Limb (tissue), 2 donors: ENCODE results near the gene FOXF1.

Experiments
- DNase-seq, 2 donors: peaks; one replicate each; pipeline ENCODE4 v3.0.0-alpha.2; 2016; ENCODE audit errors: extremely low spot score in 2 of 2

FOXF1 gene

DNA sequence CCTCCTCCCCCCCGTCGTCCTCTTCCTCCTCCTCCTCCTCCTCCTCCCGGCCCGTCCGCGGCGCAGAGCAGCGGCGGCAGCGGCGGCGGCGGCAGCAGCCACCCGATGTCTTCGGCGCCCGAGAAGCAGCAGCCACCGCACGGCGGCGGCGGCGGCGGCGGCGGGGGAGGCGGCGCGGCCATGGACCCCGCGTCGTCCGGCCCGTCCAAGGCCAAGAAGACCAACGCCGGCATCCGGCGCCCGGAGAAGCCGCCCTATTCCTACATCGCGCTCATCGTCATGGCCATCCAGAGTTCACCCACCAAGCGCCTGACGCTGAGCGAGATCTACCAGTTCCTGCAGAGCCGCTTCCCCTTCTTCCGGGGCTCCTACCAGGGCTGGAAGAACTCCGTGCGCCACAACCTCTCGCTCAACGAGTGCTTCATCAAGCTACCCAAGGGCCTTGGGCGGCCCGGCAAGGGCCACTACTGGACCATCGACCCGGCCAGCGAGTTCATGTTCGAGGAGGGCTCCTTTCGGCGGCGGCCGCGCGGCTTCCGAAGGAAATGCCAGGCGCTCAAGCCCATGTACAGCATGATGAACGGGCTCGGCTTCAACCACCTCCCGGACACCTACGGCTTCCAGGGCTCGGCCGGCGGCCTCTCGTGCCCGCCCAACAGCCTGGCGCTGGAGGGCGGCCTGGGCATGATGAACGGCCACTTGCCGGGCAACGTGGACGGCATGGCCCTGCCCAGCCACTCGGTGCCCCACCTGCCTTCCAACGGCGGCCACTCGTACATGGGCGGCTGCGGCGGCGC is at the start of gene FOXF1:
Gene FOXF1, plus strand, starts transcription at position 63 of the 797 bp plus-strand sequence. Its CDS starts 43 bp downstream, at position 106.
- peak in 1 of 2 donors; percentile 61 for DNase-seq

DNA sequence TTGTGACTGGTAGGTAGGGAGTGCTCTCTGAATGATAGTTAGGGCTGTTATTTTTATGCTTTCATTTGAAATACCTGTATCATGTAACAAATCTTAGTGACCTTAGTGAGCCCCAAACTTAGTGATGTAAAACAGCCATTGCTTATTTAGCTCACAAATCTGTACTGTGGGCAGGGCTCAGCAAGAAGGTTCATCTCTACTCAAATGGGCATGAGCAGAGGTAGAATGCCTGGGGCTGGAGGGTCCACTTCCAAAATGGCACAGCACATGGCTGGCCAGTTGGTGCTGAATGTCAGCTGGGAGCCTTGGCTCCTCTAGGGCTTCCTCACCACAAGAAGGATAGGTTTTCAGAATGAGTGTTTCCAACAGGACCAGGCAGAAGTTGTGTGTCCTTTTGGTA is 49.3 kb upstream of the FOXF1 start:
- no peak for DNase-seq

DNA sequence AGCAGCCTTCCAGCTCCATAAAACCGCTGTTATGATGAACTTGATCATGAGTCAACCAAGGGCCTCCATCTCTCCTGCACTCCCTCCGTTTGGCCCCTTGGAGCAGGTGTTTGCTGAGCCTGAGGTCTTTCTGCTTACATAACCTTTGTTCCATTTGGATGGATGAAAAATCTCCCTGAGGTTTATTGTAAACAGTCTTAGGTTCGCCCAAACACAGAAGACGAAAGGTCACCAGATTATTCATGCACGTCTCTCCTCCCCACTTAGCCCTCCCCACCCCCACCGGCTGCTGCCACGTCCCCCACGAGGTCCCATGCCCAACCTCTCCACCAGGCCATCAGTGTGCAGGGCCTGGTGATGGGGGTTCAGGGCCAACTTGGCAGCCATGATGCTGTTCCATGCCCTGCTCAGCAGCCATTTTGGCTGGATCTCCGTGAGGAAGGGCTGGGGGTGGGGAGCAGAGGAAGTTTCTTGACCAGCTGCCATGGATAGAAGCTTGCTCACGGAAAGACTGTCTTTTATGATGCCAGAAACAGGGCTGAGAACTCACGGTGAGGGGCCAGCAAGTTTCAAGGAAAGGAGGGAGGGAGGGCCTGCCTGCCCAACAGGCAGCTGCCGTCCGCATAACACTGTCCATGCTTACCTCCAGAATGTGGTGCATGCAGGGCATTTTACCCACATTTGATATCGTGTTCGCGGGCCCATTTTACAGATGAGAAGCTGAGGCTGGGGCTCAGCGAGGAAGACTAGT is 47.8 kb upstream of the FOXF1 start:
- no peak for DNase-seq

DNA sequence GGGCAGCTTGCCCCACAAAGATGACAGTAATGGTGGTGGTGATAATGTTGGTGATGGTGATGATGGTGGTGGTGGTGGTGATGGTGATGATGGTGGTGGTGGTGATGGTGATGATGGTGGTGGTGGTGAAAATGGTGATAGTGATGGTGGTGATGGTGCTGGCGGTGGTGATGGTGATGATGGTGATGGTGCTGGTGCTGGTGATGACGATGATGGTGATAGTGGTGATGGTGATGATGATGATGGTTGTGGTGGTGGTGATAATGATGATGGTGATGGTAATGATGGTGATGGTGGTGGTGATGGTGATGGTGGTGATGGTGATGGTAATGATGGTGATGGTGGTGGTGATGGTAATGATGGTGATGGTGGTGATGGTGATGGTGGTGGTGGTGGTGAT is 46.3 kb upstream of the FOXF1 start:
- no peak for DNase-seq

DNA sequence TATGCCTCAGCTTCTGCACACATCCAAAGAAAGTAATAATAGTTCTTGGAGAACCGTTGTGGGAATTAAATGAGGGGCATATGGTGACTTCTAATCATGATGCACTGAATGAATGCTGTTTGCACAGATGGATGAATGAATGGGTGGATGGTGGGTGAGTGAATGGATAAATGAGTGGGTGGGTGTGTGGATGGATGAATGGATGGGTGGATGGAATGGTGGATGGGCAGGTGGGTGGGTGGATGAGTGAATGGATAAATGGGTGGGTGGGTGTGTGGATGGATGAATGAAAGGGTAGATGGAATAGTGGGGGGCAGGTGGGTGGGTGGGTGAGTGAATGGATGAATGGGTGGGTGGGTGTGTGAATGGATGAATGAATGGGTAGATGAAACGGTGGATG is 44.9 kb upstream of the FOXF1 start:
- no peak for DNase-seq

DNA sequence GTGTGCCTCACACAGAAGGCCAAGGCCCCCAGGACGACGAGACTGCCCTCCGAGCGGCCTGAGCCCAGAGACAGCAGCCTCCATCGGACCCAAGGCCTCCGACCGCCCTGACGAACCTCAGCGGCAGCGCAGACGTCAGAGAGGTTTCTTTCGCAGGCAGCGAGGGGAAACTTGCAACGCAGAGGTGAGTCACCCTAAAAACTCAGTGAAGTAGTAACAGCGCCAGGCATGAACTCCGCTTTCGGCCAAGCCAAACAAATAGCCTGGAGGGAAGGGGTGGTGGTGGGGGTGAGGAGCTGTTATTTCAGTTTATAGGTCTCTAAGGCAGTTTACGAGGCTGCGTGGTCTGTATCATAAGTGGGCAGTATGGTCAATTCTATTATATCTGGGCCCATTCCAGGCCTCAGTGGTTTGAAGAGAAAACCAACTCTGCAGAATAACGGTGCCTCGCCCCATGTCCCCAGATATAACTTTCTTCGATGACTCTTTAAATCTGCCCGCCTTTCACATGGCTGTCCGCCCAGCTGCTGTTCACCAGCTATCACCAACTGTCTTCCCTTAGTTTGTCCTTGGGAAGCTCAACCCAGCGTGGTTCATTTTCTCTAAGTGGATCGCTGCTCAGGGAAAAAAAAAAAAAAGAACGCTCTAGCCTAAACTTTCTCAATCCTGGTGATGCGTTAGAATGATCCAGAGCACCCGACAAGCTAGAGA is 43.5 kb upstream of the FOXF1 start:
- DNase-seq = no peak

DNA sequence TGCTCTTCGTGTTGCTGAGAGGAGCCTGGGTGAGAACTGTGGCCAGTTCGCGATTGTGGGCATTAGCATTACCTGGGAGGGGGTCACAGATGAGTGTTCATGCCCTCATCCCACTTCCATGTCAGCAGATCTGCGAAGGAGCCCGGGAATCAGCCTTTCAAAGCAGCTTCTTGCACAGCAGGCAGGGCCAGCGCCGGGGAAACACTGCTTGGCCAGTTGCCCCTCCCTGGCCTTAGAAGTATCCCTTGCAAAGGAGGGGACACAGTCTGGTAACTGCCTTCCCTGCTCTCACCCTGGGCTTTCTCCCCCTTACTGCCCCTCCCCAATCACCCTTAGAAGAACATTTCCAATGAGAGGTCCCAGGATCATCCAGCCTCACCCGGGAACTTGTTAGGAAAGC is 42.8 kb upstream of the FOXF1 start:
- no peak for DNase-seq

DNA sequence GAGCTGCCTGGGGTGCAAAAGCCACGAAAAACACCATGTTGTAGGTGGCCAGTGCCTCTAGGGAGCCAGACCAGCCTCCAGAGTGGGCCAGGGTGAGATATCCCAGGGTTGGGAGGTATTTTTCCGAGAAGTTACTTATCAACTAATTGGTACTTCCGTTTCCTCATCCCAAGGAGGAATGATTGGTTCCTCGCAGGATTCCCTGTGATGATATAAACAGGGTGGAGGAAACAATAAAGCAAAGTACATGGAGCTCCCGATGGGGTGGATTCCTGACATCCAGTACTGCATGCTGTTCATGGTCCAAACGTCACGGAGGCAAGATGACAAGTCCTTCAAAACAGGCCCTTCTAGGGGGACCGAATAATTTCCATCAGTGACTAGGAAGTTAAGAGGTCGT is 39.4 kb upstream of the FOXF1 start:
- DNase-seq = no peak

DNA sequence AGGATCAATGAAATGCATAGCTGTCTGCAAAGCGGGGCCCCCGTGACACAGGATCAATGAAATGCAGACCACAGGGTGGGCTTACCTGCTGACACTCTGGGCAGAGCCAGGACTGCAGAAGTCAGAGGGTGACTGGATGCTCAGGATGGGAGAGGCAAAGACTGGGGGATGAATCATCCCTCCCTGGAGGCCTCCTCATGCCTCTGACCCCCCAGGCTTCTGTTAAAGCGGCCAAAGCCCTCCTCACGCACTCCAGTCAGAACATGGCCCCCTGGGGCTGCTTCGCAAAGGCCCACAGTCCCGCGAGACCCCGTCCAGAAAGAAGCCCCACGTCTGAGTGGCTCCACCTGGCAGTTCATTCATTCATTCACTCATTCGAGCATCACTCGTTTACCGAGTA is 38.4 kb upstream of the FOXF1 start:
- DNase-seq = no peak

DNA sequence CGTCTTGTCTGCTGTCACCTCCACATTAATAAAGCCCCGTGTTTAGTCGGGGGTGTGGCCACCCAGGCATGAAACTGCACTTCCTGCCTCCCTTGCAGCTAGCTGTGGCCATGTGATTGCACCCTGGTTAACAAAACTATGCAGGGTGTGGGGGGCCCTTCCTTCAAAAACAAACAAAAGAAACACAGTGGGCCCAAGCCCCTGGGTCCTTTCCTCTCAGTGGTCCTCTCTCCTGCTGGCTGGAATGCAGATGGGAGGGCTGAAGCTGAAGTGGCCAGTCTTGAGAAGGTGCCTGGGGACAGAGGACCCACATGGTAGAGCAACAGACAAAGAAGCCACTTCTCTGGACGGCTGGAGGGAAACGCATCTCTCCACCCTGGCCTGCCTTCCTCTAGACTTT is 38.0 kb upstream of the FOXF1 start:
- DNase-seq = no peak

DNA sequence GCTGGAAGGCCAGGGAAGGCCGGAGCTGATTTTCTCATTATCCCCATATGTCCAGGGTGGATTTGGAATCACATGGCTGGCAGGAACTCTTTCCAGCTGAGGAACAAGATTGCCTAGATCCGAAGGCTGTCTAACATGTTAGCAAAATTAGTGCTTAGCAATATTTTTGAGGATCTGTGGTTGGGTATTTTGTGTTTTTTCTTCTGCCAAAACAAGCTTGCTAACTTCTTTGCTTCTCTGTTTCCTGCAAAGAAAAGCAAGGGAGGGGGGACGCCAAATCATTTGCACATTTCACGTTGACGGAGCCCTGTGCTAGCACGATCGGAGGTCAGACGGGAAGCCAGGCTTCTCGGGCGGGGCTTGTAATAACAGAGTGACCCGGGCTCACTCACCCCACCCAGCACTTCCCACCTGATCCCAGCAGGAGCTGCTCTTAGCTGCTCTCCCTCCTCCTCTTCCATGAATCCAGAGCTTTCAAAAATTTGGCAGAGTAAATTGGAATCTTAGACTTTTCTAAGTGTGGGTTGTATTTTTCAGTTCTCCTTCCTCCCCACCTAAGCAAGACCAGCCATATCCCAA is 33.3 kb upstream of the FOXF1 start:
- no peak for DNase-seq

DNA sequence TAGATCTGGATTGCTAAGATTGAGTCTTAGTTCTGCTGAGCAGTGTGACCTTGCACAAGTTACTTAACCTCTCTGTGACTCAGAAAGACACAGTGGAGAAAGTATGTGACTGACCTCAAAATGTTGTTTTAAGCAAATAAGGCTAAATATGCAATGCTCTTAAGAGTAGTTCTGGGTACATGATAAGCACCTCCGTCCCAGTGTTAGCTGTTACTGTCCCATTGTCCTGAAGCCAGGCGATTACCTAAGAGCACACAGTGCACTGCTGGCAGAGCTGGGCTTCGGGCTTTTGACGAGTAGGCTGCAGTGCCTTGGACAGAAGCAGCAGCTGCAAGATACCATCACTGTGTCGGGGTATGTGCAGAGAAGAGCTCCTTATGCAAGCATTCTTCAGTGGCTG is 32.7 kb upstream of the FOXF1 start:
- no peak for DNase-seq

DNA sequence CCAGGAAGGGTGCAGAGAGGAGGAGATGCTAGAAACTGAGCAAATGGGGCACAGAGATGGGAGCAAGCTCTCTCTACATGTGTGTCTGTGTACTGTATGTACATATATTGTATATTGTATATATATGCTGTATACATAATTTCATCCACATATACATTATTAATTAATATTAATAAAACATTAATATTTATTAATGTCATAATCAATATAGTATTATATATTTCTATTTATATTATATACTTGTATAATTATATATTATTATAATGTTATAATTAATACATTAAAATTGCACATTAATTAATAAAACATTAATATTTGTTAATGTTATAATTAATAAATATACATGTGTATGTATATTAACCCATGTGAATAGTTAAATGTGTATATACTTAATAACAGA is 31.5 kb upstream of the FOXF1 start:
- DNase-seq = no peak

DNA sequence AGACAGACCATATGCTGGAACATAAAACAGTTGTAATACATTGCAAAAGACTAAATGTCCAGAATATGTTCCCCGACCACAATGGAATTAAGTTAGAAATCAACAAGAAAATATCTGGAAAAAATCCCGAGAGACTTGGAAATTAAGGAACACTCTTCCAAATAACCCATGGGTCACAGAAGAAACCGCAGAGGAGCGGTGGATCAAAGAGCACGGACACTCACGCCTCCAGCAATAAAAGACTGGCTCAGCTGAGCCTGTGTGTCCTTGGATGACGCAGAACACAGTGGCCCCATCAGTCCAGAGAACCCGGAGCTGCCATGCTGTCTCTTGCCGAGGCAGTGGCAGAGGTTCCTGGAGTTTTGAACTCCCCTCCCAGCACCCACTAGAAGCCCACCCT is 30.9 kb upstream of the FOXF1 start:
- DNase-seq = no peak

DNA sequence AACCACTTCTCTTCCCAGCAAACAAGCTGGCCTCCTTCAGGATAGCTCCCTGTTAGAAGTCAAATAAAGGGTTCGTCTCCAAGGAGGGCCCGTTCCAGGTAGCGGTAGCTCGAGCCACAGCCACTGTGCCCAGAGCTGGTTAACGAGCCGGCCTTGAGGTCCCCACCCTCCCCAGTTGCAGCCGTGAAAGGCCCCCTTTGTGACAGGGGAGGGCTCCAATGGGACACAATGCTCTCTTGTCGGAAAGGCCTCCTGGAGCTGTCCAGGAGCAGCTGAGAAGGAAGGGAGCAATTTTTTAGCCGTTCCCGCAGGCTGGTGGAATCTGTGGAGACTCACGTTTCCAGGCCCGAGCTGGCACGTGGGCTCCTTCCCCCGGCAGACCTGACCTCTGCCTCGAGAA is 29.9 kb upstream of the FOXF1 start:
- DNase-seq = no peak

DNA sequence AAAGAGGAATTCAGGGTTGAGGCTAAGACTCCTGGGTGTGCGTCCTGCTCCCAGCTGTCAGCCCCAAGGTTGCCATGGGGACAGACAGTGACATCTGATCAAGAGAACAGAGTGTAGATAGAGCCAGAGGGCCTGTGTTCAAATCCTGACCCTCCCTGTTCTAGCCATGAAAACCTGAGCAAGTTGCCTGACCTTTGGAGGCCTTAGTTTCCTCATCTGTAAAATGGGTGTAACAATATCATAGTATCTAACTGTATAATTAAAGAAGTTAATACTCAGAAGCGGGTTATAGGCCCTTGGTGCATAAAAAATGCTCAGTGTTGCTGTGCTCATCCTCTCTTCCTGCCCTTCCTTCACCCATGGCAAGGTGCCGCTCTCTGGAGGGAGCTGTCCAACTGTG is 28.7 kb upstream of the FOXF1 start:
- DNase-seq = no peak

DNA sequence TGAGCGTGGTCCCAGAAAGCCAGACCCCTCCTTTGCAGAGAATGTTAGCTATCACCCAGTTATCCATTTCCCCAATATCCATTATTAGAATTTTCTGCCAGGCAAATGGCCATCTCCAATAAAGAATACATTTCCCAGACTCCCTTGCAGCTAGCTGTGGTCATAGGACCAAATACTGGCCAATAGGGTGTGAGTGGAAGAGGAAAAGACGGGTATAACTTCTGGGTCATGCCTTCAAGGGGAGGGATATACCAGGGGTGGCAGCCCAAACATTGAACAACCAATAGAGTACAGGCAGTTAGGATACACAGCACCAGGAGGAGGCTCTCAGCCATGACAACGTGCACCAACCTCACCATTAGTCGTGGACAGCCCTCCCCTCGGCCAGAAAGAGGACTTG is 26.1 kb upstream of the FOXF1 start:
- no peak for DNase-seq

DNA sequence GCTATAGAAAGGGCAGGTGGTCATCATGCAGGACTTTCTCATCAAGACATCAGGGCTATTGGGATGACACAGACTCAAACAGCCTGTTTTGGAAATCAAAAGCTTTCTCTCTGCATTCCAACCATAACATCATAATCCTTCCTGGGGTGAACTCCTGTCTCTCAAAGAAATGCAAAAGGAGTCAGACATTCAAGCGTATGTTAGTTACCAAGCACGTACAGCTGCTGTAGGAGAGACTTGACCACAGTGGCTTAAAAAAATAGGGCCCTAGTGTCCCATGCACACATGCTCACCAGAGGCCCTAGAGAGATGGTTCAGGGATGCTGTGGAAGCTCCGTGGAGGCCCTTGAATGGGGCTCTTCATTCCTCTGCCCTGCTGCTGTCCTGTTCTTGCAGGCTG is 24.6 kb upstream of the FOXF1 start:
- no peak for DNase-seq

DNA sequence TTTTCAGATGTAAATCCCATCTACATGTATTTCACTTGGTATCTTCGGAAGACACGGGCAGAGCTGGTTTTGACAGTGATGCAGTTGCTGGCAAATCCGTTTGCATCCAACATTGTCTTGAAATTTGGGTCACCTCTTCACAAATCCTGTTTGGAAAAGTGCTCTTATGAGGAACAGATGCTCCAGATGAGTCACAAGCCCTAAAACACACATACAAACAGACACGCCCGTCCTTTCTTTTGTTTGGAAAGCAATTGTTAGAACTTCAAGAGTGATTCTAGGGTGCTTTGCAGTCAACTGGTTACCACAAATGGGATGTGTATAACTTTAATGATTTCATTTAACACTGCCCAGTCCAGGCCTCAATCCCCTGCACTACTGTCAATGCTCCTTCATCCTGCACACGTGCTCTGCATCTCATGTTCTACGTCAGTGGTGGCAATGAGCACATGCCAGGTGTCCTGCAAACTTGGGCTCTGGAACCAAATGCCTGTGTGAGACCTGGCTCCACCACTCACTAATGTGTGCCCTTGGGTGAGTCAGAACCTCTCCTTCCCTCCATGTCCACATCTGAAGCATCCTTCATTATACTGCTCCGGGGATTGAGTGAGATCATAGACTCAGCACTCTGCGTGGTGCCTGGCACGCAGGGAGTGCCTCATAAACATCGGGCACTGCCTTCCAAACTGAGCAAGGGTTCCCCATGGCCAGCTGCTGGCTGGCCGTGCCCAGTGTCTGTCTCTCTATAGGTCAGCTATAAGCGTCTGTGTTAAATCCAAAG is 19.3 kb upstream of the FOXF1 start:
- no peak for DNase-seq

DNA sequence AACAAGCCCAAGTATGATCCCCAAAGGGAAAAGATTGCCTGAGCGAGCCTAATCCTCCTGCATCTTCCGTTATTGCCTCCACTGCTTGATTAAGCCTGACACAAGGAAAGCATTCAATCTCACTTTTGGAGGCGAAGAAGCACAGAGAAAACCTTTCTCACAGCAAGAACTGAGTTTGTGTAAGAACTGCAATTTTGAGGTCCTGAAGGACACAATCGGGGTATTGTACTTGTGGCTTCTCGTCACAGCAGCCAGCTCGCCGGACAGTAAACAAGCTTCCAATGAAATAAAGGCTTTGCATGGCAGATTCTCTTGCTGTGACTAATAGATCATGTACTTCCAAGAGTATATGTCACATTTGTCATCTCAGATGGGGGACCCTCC is 18.7 kb upstream of the FOXF1 start:
- no peak for DNase-seq

DNA sequence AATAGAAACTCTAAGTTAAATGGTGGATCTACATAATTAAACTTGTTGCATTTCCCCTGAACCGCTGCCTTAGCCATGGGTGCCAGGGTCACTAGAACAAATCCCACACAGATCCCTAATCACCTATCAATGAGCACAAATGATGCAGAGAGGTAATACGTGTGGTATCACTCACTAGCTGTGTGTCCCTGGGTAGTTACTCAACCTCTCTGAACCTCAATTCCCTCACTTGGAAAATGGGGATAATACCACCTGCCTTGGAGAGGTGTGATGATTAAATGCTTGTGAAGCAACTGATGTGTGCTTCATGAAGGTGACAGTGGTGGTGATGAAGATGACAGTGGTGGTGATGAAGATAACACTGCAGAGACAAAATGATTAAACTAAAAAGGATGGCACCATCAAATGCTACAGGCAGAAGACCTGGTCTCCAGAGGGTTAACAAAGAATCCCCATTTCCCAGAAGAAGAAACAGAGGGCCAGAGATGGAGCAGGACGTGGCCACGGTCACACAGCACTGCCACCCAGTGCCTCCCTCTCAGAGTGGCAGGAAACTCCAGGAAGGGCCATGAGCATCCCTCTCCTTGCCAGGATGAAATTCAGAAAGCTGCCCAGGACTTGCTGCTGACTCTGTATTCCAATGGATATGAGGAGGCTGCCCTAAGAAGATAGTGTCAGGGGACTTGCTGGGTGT is 17.9 kb upstream of the FOXF1 start:
- DNase-seq = no peak
